H1 (cell line): Measurements from ENCODE around the gene ARHGEF26.

ENCODE experiments used
- ASH2L ChIP-seq: fragments of 200-600, 300-600 bp; sonication (generic); IDR thresholded peaks from one replicate; pipeline ENCODE4 v1.7.1; 2017; ENCODE audit warnings: low read length
- GTF2F1 ChIP-seq: IDR thresholded peaks from 2 replicates; pipeline ENCODE4 v1.6.1; 2012; ENCODE audit warnings: low read depth, low read length, improper control_type of control experiment, borderline replicate concordance
- JUND ChIP-seq: IDR thresholded peaks from 2 replicates; pipeline ENCODE4 v1.6.1; 2011; ENCODE audit warnings: mild to moderate bottlenecking, improper control_type of control experiment, low read length
- POLR2A ChIP-seq, 2 experiments: IDR thresholded peaks; 1 replicate in 1 of 2; 2 replicates in 1 of 2; pipeline ENCODE4 v1.6.1; 2011; ENCODE audit warnings: low read depth in 2 of 2, low read length in 2 of 2, mild to moderate bottlenecking in 2 of 2; ENCODE audit errors: control extremely low read depth in 1 of 2
- POLR2AphosphoS5 ChIP-seq: IDR thresholded peaks from 2 replicates; pipeline ENCODE4 v1.6.1; 2011; ENCODE audit warnings: low read depth, low read length
- SIN3A ChIP-seq, 2 experiments: IDR thresholded peaks in 1 of 2; conservative IDR thresholded peaks in 1 of 2; 2 replicates each; pipeline ENCODE4 v1.6.1; 2011 to 2012; ENCODE audit warnings: low read length in 2 of 2, improper control_type of control experiment in 1 of 2, low read depth in 1 of 2, mild to moderate bottlenecking in 1 of 2
- SIX5 ChIP-seq: IDR thresholded peaks from 2 replicates; pipeline ENCODE4 v1.6.1; 2011; ENCODE audit warnings: mild to moderate bottlenecking, low read depth, low read length
- TCF12 ChIP-seq: IDR thresholded peaks from 2 replicates; pipeline ENCODE4 v1.6.1; 2011; ENCODE audit warnings: low read depth, mild to moderate bottlenecking, low read length
- YY1 ChIP-seq: IDR thresholded peaks from 2 replicates; pipeline ENCODE4 v1.6.1; 2011; ENCODE audit warnings: low read depth, mild to moderate bottlenecking, low read length
- ZNF274 ChIP-seq: IDR thresholded peaks from 2 replicates; pipeline ENCODE4 v1.7.0; 2012; ENCODE audit warnings: low read length, borderline replicate concordance; ENCODE audit errors: extremely low read depth
- TF ChIP-seq, protein P1 (sequence below), 3 experiments: IDR thresholded peaks; 1 replicate in 2 of 3; 2 replicates in 1 of 3; pipeline versions ENCODE4 v1.5.1 to v1.6.1; 2011; ENCODE audit warnings: low read length in 3 of 3, mild to moderate bottlenecking in 3 of 3, inconsistent platforms in 2 of 3, low read depth in 1 of 3, moderate library complexity in 1 of 3; ENCODE audit not compliant: insufficient read depth in 1 of 3; ENCODE audit errors: control extremely low read depth in 1 of 3
- TF ChIP-seq, protein P2 (sequence below): IDR thresholded peaks from 2 replicates; pipeline ENCODE4 v1.6.1; 2011; ENCODE audit warnings: low read length, improper control_type of control experiment
- TF ChIP-seq, protein P3 (sequence below): IDR thresholded peaks from 2 replicates; pipeline ENCODE4 v1.6.1; 2012; ENCODE audit warnings: inconsistent platforms

DNA sequence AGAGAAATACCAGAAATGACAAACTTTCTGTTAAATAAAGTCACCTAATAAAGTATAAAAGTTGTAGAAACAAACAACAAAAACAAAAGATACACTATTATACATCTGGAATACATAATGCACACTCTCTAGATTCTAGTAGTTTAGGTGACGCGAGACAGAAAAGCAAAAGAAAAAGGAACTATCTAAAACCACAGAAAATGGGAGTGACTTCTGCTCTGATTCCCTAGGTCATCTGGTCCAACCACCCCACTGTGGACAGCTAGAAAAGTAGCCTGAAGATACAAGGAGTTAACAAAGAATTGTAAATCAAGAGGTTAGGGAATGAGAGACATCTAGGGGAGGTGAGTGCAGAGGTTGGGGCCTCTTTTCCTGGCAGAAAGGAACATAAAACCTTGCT, 164.0 kb downstream of the ARHGEF26 start:
- no peak for TF ChIP-seq YY1
- TF ChIP-seq, protein P1, sequence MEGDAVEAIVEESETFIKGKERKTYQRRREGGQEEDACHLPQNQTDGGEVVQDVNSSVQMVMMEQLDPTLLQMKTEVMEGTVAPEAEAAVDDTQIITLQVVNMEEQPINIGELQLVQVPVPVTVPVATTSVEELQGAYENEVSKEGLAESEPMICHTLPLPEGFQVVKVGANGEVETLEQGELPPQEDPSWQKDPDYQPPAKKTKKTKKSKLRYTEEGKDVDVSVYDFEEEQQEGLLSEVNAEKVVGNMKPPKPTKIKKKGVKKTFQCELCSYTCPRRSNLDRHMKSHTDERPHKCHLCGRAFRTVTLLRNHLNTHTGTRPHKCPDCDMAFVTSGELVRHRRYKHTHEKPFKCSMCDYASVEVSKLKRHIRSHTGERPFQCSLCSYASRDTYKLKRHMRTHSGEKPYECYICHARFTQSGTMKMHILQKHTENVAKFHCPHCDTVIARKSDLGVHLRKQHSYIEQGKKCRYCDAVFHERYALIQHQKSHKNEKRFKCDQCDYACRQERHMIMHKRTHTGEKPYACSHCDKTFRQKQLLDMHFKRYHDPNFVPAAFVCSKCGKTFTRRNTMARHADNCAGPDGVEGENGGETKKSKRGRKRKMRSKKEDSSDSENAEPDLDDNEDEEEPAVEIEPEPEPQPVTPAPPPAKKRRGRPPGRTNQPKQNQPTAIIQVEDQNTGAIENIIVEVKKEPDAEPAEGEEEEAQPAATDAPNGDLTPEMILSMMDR (IDR thresholded peaks at IDR 0.05; ENCODE audit: control extremely low read depth in 1 of 3, insufficient read depth in 1 of 3, low read depth in 1 of 3, low read length in 3 of 3) = no peak
- TF ChIP-seq TCF12 = no peak
- no peak for TF ChIP-seq SIX5
- TF ChIP-seq POLR2A (IDR thresholded peaks at IDR 0.05; ENCODE audit: control extremely low read depth in 1 of 2, low read depth in 2 of 2, low read length in 2 of 2) = no peak
- TF ChIP-seq SIN3A (conservative IDR thresholded peaks at IDR 0.05 in 1 of 2, IDR thresholded peaks at IDR 0.05 in 1 of 2; ENCODE audit: low read depth in 1 of 2, low read length in 2 of 2) = no peak
- TF ChIP-seq, protein P2, sequence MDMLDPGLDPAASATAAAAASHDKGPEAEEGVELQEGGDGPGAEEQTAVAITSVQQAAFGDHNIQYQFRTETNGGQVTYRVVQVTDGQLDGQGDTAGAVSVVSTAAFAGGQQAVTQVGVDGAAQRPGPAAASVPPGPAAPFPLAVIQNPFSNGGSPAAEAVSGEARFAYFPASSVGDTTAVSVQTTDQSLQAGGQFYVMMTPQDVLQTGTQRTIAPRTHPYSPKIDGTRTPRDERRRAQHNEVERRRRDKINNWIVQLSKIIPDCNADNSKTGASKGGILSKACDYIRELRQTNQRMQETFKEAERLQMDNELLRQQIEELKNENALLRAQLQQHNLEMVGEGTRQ = no peak
- TF ChIP-seq, protein P3, sequence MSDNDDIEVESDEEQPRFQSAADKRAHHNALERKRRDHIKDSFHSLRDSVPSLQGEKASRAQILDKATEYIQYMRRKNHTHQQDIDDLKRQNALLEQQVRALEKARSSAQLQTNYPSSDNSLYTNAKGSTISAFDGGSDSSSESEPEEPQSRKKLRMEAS = no peak
- TF ChIP-seq ASH2L = no peak
- TF ChIP-seq POLR2AphosphoS5 = no peak
- no peak for TF ChIP-seq ZNF274
- TF ChIP-seq JUND = no peak
- no peak for TF ChIP-seq GTF2F1
